Measurements from ENCODE around the gene USP3. TPM values are rescaled to one million over a fixed set of nuclear protein-coding genes. Genes with fewer than 3 reads are reported as not detected.

USP3 gene
- total and polyA plus RNA-seq, 2 donors (not counting 3 experiments of a cell fraction or from before 2014, with no cell fraction given) = 18.8 to 52.4 TPM

- no TSS peak for BruUV-seq (replicated peaks)
- FAIRE-seq = no peak
- Histone ChIP-seq H3K4me2 (ENCODE audit: insufficient read depth, low read length) (no peak overlapping the region), H3K9me3 (replicated peaks; ENCODE audit: control insufficient read depth, insufficient read depth, low read length) (no peaks in the 10 kb centered on the region), H3K4me3 (replicated peaks in 1 of 3; ENCODE audit: insufficient read depth in 1 of 3, low read depth in 1 of 3, low read length in 3 of 3) (no peak overlapping the region), H3K4me1 (ENCODE audit: control insufficient read depth, extremely low read depth, insufficient read depth, low read length) (no peaks in the 10 kb centered on the region), H2AFZ (ENCODE audit: low read depth, low read length) (no peak overlapping the region), H3K36me3 (ENCODE audit: control insufficient read depth in 2 of 2, extremely low read depth in 1 of 2, insufficient read depth in 2 of 2, low read length in 2 of 2) (no peaks in the 10 kb centered on the region), H4K20me1 (replicated peaks; ENCODE audit: control insufficient read depth, extremely low read depth, insufficient read depth, low read length) (no peaks in the 10 kb centered on the region), H3K9ac (replicated peaks; ENCODE audit: extremely low read depth, insufficient read depth, low read length) (no peak overlapping the region), H3K27me3 (ENCODE audit: control insufficient read depth in 2 of 2, insufficient read depth in 2 of 2, low read length in 2 of 2) (peaks cover 0 to 2% of the 10 kb centered on the region in 2 experiments), H3K79me2 (ENCODE audit: control insufficient read depth, insufficient read depth, low read length) (no peaks in the 10 kb centered on the region), H3K27ac (ENCODE audit: insufficient read depth, low read depth, low read length) (no peak overlapping the region), H3K9me1 (replicated peaks; ENCODE audit: control insufficient read depth, extremely low read depth, insufficient read depth, low read length) (no peaks in the 10 kb centered on the region)
- CTCF ChIA-PET = interaction anchor here (0.6 to 3.3 kb wide), 5 partner anchors 8 to 239 kb away, joined by 3 to 11 read pairs (median 6); no protein-coding TSS in a partner anchor
- dilution Hi-C loops (cut with MboI; ENCODE audit: extremely low pct_ligation_motif_present, low sequenced_read_pairs) (no loop called here), intact Hi-C loops (cut with micrococcal nuclease) (no loop called here)
- DNase-seq (ENCODE audit: low read depth, low spot score) = no peak
- TF ChIP-seq GATA2 (IDR thresholded peaks at IDR 0.05; ENCODE audit: insufficient read depth, insufficient read length, low read depth, low read length) (no peak), JUN (IDR thresholded peaks at IDR 0.05; ENCODE audit: borderline replicate concordance, insufficient read depth, insufficient read length, low read depth) (no peak), MAX (IDR thresholded peaks at IDR 0.05; ENCODE audit: insufficient read depth, insufficient read length) (no peak), POLR2AphosphoS5 (IDR thresholded peaks at IDR 0.05; ENCODE audit: insufficient read depth, low read depth, low read length) (no peak), EZH2 (IDR thresholded peaks at IDR 0.05; ENCODE audit: borderline replicate concordance, low read depth, low read length, severe bottlenecking) (no peak), MYC (IDR thresholded peaks at IDR 0.05; ENCODE audit: low read depth, low read length) (no peak), POLR2A (IDR thresholded peaks at IDR 0.05; ENCODE audit: low read depth, low read length) (no peak), CTCF (IDR thresholded peaks at IDR 0.05; ENCODE audit: extremely low read depth in 1 of 2, insufficient read depth in 1 of 2, low read depth in 1 of 2, low read length in 2 of 2) (no peak), FOS (IDR thresholded peaks at IDR 0.05; ENCODE audit: borderline replicate concordance, insufficient read depth, low read length) (no peak)
- POLR2A ChIA-PET = no interaction called here
Measured at GRCh38 chr15:63490345-63491034, 13.9 kb upstream of the USP3 start.

All from endothelial cell of umbilical vein (primary cell).